Stimulated activated CD4-positive, alpha-beta T cell treated with anti-CD3 and anti-CD28 coated beads, Interleukin-1b, Interleukin-23, amount 100 ng/mL, for 24 hours (primary cell): ENCODE data around the gene DRC3.
"Not testable (repeated sequence)": the region's sequence is repeated elsewhere in the genome, so short reads cannot be mapped to it uniquely, and the experiment has no call there.

Experiments used
- DNase-seq, 4 experiments: peaks; one replicate each; pipeline ENCODE4 v3.0.0-alpha.2; 2020; ENCODE audit warnings: low read depth in 4 of 4, low spot score in 1 of 4

DRC3 gene

DNA sequence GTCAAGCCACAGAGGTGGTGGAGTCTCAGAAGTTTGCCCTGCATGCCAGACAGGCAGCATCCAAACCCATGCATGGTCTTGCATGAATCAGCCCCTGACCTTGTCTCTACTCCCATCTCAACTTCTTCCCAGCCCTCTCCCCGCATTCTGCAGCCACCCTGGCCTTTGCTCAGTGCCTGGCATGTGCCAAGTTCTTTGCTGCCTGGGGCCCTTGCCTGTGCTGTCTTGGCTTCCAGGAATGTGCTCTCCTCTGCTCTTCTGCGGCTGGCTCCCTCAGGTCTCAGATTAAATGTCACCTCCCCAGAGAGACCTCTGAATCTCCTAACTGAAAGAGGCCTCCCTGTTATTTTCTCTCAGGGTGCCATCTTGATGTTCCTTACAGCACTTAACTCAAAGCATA is 17.6 kb downstream of the DRC3 start:
- DNase-seq, result no peak

DNA sequence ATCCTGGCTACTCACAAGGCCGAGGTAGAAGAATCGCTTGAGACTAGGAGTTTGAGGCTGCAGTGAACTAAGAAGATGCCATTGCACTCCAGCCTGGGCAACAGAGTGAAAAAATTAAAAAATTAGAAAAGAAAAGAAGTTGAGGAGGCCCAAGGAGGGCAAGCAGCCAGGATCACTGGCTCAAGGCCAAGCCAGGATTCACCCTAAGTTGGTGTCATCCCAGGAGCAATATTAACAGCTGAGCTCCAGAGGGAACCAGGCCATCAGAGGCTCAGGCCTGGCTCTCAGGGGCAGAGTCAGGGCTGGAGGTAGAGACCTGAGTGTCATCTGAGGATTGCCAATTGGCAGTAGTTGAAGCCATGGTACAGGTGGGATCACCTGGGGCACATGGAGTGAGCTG is 20.7 kb downstream of the DRC3 start:
- no peak for DNase-seq

DNA sequence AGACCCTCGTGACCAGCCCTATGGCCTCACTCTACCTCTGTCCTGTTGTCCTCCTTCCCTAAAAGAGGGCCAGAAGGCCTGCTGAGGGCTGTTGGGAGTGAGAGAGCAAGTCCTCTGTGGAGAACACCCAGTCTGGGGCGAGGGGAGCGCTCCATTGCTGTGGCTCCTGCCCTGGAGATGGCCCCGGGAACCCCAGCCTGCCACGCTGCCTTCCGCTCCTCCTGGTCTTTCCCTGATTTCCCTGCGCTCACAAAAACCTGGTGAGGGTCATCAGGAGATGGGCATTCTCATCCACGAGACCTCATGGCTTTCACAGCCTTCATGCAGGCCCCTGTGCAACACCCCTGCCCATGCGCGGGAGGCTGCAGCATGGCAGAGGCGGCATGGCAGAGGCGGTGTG is 21.2 kb downstream of the DRC3 start:
- no peak for DNase-seq

DNA sequence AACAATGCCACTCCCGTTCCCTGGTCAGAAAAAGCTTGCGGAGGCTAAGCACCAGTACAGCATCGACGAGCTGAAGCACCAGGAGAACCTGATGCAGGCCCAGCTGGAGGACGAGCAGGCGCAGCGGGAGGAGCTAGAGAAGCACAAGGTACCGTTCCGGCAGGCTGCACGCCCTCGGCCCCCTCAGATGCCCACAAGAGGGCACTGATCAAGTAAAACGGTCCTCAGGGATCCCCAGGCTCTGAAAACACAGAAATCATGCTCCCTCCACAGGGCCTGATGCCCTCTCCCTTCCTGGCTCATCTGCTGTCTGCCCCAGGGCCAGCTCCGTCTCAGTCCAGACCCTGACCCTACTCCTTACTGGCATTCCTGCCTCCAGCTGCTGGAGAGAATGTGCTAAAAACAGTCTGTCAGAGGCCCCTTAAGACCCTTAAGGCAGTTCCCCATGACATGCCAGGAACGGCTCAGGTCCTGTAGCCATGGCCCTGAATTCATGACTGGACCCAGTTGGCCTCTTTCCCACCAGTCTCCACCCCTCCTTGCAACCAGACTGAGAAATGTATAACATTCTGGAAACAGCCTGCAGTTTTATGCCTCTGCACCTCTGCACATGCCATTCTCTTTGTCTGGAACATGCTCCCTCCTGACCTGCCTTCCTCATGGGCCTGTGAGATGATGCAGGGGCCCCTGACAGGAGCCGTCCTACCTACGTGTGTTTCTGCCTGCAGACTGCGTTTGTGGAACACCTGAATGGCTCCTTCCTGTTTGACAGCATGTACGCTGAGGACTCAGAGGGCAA is 21.8 kb downstream of the DRC3 start:
- peak in 1 of 4 experiments; percentile 3 for DNase-seq

DNA sequence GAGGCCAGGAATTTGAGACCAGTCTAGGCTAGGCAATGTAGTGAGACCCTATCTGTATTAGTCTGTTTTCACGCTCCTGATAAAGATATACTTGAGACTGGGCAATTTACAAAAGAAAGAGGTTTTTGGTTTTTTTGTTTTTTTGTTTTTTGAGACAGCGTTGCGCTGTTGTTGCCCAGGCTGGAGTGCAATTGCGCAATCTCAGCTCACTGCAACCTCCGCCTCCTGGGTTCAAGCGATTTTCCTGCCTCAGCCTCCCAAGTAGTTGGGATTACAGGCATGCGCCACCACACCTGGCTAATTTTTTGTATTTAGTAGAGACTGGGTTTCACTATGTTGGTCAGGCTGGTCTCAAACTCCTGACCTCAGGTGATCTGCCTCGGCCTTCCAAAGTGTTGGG is 23.2 kb downstream of the DRC3 start:
- DNase-seq, result not testable (repeated sequence)

DNA sequence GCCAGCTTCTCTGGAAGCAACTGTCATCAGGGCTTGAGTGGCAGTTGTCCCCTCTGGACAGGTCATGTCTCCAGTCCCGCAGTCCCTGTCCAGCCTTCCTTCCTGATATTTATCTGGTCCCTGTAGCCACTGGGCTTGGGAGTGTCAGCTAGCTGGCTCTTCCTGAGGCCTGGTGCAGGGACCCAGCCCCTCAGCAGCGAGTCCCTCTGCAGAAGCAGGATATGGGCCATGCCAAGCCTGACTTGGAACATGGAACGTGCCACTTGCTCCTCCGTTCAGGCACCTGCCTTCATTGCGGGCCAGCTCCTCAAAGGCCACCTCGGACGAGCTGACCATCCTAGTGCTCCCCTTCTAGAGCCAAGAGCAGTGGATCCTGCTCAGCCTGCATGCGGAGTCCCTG is 26.3 kb downstream of the DRC3 start:
- no peak for DNase-seq

DNA sequence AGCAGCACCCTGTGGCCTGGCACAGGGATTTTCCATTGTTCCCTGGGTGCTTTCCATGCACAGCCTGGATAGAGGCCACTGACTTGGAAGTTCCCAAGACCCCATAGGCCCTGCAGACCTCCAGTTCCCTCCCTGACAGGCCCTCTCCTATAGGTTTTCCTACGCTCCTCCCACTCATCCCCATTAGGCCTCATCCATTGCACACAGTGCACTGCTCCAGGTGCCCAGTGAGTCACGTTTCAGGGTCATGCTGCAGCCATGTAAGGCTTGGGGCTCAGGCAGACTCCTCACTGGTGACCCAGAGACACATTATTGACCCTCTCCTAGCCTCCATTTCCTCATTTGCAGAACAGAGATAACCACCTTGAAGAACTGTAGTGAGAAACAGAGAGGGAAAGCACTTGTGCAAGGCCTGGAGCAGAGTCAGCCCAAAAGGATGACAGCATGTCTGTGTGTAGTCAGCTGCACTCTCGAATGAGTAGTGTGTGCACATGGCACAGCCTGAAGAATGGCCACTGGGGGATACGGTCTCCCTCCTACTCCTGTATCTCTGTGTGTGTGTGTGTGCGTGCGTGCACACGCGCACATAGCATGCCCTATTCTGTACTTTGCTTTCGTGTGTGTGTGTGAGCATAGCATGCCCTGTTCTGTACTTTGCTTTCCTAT is 26.8 kb downstream of the DRC3 start:
- no peak for DNase-seq

DNA sequence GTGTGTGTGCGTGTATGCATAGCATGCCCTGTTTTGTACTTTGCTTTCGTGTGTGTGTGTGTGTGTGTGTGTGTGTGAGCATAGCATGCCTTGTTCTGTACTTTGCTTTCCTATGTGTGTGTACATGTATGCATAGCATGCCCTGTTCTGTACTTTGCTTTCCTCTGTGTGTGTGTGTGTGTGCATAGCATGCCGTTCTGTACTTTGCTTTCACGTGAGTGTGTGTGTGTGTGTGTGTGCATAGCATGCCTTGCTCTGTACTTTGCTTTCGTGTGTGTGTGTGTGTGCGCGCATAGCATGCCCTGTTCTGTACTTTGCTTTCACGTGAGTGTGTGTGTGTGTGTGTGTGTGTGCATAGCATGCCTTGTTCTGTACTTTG is 27.4 kb downstream of the DRC3 start:
- no peak for DNase-seq

DNA sequence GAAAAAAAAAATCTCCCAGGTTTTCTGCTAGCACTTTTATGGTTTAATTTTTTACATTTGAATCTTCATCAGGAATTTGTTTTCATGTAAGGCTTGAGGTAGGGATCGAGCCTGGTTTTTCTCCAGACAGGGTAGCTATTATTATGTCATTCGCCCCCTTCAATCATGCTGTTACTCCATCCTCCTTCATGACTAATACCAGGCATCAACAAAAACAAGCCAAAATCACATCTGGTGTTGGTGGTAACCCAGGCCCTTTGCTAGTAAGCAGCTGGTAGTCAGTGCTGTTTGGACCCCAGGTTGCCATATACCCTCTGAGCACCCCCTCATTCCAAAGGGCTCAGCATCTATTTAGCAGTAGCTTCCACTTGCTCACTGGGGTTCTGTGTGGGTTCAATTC is 29.5 kb downstream of the DRC3 start:
- no peak for DNase-seq

DNA sequence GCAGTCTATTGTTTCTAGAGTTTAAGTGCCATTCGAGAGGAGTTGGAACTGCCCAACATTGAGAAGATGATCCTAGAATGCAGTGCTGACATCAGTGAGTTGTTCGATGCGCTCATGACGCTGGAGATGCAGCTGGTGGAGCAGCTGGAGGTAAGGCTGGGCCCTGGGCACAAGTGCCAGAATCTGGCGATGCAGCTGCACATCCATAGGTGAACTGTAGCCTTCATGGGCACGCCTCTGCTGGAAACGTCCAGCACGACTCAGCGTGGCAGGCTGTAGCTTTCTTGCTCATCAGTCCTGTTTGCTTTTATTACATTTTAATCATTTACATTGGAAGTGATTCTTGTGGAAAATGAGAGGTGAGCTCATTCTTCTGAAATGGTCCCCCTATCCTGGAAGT is 31.7 kb downstream of the DRC3 start:
- no peak for DNase-seq

DNA sequence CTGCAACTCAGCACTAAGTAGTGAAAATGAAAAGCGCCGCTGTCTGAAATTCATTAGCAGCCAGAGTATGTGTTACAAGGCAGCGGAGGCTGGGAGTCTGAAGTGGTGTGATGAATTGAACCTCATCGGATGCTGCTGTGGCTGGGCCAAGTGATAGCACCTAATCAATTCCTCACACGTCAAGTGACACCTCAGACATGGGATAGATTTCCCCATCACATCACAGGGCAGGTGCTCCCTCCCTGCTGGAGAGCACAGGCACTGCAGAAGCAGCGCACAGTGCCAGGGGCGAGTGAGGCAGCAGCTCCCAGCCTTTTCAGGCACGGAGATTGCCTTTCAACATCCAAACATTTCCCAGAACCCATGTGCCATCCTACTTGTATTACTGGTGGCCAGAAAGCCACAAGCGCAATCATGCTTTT is 32.2 kb downstream of the DRC3 start:
- DNase-seq, result no peak

DNA sequence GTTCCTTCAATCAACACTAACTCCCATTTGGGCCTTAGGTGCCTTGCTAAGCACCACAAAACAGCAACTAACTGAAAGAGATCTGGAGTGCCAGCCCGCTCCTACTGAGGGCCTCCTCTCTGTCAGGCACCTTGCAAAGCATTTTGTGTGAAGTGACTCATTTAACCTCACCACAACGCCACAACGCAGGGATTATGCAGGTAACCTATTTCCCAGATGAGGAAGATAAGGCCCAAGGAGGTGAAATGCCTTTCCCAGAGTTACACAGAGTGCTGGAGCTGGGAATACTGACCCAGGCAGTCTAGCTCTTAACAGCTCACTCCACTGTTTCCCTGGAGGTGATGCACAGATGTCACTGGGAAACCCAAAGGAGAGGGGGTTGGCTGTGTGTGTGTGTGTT is 32.8 kb downstream of the DRC3 start:
- no peak for DNase-seq

DNA sequence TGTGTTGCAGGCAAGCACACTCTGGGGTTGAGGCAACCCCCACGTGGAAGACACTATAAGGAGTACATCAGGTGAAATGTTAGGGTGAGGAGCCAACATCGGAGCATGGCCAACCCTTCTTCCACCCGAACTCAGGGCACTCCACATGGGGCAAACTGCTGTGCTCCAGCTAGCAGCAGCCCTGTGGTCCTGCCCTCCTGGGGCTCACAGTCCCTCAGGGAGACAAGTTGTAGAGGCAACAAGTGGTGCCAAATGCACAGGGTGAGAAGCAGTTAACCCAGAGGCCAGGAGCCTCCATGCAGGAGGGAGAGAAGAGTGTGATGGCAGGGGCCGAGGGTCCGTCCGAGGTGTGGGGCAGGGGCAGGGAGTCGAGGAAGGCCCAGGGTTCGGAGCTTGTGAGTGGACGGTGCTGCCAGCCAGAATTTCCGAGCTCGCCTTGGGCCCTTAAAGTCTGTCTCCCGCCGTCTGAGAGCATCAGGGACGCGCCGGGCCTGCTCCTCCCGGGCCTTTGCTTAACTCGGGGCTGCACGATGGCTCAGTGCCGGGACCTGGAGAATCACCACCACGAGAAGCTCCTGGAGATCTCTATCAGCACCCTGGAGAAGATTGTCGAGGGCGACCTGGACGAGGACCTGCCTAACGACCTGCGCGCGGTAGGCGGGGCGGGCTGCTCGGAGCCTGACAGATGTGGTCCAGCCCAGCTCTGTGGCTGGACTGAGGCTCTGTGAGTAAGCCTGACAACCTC is 34.0 kb downstream of the DRC3 start:
- DNase-seq, result no peak

DNA sequence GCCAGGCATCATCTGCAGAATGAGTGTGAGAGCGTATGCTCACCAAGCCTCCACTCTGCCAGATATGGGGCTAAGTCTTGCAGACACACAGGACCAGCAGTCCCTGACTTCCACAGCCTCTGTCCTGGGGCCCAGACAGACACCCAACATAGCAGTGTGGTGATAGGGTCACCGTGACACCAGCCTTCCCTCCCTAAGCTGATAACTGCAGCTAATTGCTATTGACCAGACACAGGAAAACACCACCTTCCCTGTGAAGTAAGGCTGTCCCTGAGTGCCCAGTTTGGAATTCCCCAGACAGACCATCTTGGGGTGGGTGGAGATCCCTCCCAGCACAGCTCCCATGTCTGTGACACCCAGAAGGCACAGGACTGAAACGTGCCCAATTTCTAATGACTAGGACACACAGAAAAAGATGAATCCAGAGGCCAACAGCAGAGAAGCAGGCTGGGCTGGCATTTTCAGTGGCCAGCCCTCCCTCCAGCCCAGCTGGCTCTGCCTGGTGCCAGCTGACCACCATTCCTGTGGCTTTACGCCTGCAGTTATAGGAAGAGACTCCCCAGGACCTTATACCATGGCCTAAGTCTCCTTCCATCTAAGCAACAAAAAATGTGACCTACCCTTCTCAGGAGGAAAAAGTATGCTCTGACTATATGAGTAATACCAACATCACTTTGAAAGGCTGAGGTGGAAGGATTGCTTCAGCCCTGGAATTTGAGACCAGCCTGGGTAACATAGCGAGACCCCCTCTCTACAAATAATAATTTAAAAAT is 36.0 kb downstream of the DRC3 start:
- no peak for DNase-seq

DNA sequence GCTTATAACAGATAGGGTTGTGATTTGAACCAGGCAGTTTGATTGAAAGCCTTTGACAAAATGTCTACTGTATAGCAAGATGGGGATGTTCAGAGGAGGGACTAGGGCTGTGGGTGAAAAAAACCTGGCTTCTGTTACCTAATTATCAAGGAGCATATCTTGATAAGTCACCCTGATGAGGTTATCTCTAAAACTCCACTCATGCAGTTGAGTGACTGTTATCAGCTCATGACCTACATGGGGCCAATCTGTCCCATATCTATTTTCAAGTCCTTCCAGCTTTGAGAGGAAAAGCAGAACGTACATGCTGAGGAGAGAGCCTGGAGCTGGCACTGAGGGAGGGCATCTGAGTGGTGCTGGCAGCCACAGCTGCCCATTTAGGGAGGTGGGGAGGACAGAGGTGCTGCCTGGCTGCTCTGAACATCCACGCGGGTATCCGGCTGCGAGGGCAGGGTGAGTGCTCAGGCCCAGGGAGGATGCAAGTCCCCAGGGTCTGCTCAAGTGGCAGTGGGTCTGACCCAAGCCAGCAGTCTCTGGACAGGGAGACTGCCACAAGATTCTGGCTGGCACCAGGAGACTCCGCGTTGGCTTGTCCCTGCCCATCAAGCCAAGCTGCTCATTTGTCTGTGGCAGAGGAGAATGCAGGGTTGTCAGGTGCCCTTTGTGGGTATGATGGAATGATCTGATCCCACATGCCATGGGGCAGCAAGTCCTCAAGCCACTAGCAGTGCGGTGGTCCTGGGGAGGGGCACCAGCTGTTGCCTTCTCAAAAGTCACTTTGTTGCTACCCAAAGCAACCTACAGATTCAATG is 37.2 kb downstream of the DRC3 start:
- DNase-seq, result no peak

DNA sequence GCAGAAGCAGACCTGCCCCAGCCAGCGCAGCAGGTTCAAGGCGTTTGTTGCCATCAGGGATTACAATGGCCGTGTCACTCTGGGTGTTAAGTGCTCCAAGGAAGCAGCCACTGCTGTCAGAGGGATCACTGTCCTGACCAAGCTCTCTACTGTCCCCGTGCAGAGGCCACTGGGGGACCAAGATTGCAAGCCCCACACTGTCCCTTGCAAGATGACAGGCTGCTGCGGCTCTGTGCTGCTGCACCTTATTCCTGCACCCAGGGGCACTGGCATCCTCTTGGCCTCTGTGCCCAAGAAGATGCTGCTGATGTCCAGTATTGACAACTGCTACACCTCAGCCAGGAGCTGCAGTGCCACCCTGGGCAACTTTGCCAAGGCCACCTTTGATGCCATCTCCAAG is 38.6 kb downstream of the DRC3 start:
- DNase-seq, result no peak

DNA sequence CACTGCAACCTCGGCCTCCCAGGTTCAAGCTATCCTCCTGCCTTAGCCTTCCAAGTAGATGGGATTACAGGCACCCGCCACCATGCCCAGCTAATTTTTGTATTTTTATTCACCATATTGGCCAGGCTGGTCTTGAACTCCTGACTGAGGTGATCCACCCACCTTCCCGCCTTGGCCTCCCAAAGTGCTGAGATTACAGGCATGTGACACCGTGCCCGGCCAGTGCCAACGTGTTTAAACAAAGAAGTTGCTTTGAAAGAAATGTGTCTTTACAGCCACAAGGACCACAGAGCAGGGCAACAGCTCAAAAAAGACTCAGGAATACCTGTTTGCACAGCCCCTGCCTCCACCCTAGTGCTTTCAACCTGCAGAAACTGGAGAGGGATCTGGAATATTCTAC is 41.3 kb downstream of the DRC3 start:
- no peak for DNase-seq

DNA sequence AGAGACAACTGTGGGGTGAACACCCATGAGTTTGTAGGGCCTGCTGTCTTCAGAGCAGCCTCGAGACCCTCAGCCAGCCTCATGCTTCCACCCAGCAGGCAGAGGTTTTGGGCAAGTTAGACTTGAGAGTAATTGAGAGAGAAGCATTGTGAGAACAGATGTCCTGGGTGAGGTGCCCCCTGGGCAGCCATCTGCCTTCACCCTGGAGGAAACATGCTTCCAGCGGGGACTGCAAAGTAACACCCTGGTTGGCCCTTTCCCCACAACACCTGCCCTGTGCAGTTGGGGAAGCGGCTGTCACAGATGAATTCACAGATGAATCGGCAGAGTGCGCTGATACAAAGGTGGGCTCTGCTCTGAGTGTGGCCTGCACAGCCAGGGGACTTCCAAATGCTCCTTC is 42.9 kb downstream of the DRC3 start:
- no peak for DNase-seq

DNA sequence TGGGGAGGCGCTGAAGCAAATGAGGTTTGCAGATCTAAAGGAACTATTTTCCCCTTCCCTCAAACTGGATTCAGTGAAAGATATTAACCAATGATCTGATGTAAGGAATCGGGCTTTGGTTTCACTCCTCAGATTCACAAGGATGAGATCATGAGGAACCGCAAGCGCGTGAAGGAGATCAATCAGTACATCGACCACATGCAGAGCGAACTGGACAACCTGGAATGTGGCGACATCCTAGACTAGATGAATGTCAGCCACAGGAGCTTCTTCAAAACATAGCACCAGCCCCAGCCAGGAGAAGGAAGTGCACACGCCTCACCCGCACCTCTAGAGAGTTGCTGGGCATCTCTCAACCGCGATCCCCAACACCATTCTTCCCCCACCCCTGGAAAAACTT is 43.8 kb downstream of the DRC3 start:
- no peak for DNase-seq

DNA sequence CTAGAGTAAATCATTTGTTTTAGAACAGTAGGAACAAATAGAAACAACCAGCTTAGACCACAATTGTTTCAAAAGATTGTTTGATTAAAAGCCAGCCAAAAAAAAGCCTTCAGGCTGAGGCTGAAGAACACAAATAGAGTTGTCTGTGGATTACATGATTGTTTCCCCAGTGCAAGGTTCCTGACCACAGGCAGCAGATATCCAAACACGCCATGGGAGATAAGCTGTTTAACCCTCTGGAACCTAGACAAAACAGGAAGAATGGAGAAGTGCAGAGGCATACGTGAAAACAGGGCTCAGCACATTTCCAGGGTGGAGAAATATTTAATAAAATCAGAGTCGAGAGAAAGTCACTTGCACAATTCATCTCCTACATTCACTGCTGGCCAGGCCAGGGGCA is 45.3 kb downstream of the DRC3 start:
- DNase-seq, result no peak
